DOHH2 (cell line): ENCODE data around the gene CD52.

Experiments used
- H3F3A ChIP-seq: fragments of 200-600 bp; sonication (generic), shearing (Covaris generic); 2 replicates; pipeline ENCODE4 v1.6.0; 2016; ENCODE audit warnings: antibody characterized with exemption, mild to moderate bottlenecking; ENCODE audit not compliant: control insufficient read depth, insufficient read depth
- H3K27ac ChIP-seq: fragments of 200-600 bp; sonication (generic); 2 replicates; pipeline ENCODE4 v1.5.1; 2014; ENCODE audit warnings: low read depth, mild to moderate bottlenecking, low read length, moderate library complexity
- H3K27me3 ChIP-seq: fragments of 200-600 bp; sonication (generic); 2 replicates; pipeline ENCODE4 v1.6.1; 2014; ENCODE audit warnings: mild to moderate bottlenecking, low read length, mixed read lengths; ENCODE audit not compliant: control insufficient read depth
- H3K36me3 ChIP-seq: fragments of 200-600 bp; sonication (generic); 2 replicates; pipeline ENCODE4 v1.6.1; 2014; ENCODE audit warnings: mild to moderate bottlenecking, low read length, moderate library complexity, mixed read lengths; ENCODE audit not compliant: control insufficient read depth
- H3K4me1 ChIP-seq: fragments of 200-600 bp; sonication (generic); 2 replicates; pipeline ENCODE4 v1.6.1; 2014; ENCODE audit warnings: mild to moderate bottlenecking, low read length, mixed read lengths; ENCODE audit not compliant: control insufficient read depth
- H3K4me2 ChIP-seq: fragments of 200-600 bp; sonication (generic); 2 replicates; pipeline ENCODE4 v1.6.0; 2014; ENCODE audit warnings: mild to moderate bottlenecking, low read length, moderate library complexity
- H3K4me3 ChIP-seq: fragments of 200-600 bp; sonication (generic); 2 replicates; pipeline ENCODE4 v1.5.1; 2014; ENCODE audit warnings: mild to moderate bottlenecking, low read length, mixed read lengths
- H3K79me2 ChIP-seq: fragments of 200-600 bp; sonication (generic); 2 replicates; pipeline ENCODE4 v1.6.1; 2014; ENCODE audit warnings: mild to moderate bottlenecking, low read length, mixed read lengths; ENCODE audit not compliant: control insufficient read depth
- H3K9me2 ChIP-seq: fragments of 200-600 bp; sonication (generic); replicated peaks from 2 replicates; pipeline ENCODE4 v1.6.1; 2014; ENCODE audit warnings: mild to moderate bottlenecking, low read length, mixed read lengths; ENCODE audit not compliant: control insufficient read depth
- H3K9me3 ChIP-seq: fragments of 200-600 bp; sonication (generic); 2 replicates; pipeline ENCODE4 v1.6.1; 2014; ENCODE audit warnings: antibody characterized with exemption, low read length, mixed read lengths; ENCODE audit not compliant: control insufficient read depth, insufficient read depth
- H4K20me1 ChIP-seq: fragments of 200-600 bp; sonication (generic); 2 replicates; pipeline ENCODE4 v1.6.0; 2014; ENCODE audit warnings: low read depth, mild to moderate bottlenecking, antibody characterized with exemption, low read length, moderate library complexity; ENCODE audit not compliant: control insufficient read depth, insufficient read depth
- CTCF ChIP-seq: fragments of 200-600 bp; sonication (generic); IDR thresholded peaks from one replicate; pipeline ENCODE4 v1.5.1; 2014; ENCODE audit warnings: antibody characterized with exemption, mild to moderate bottlenecking, low read depth, low read length; ENCODE audit not compliant: poor library complexity, severe bottlenecking
- EZH2phosphoT487 ChIP-seq: fragments of 200-600 bp; sonication (generic); IDR thresholded peaks from 2 replicates; pipeline ENCODE4 v1.6.1; 2017; ENCODE audit warnings: borderline replicate concordance, mild to moderate bottlenecking, antibody characterized with exemption, low read length, moderate library complexity, mixed read lengths

Gene CD52

GRCh38 chr1:26362331-26362730 lies 44.6 kb downstream of the CD52 start:
- Histone ChIP-seq H3K4me2 (no peak overlapping the region), H3K9me3 (no peaks in the 10 kb centered on the region), H3K79me2 (no peaks in the 10 kb centered on the region), H3K27ac (no peak overlapping the region), H3K27me3 (peaks cover 59% of the 10 kb centered on the region), H4K20me1 (no peaks in the 10 kb centered on the region), H3K36me3 (no peaks in the 10 kb centered on the region), H3K9me2 (no peaks in the 10 kb centered on the region), H3K4me1 (peaks cover 4% of the 10 kb centered on the region; the same call in 1 of the 2 replicates), H3F3A (no peaks in the 10 kb centered on the region), H3K4me3 (no peak overlapping the region)
- TF ChIP-seq EZH2phosphoT487, result no peak
- no peak for TF ChIP-seq CTCF

- H3K36me3 ChIP-seq, result no peaks in the 10 kb centered on the region
- H3K27ac ChIP-seq, result no peak overlapping the region
- no peaks in the 10 kb centered on the region for H3K9me2 ChIP-seq
- TF ChIP-seq CTCF, result peak; percentile 98
- TF ChIP-seq EZH2phosphoT487, result no peak
- H4K20me1 ChIP-seq, result no peaks in the 10 kb centered on the region
- no peak overlapping the region for H3K4me2 ChIP-seq
- no peak overlapping the region for H3K4me3 ChIP-seq
- H3K4me1 ChIP-seq, result peaks cover 4% of the 10 kb centered on the region; the same call in 1 of the 2 replicates
- H3K27me3 ChIP-seq, result peaks cover 56% of the 10 kb centered on the region
- H3K9me3 ChIP-seq, result no peaks in the 10 kb centered on the region
- no peaks in the 10 kb centered on the region for H3F3A ChIP-seq
- H3K79me2 ChIP-seq, result no peaks in the 10 kb centered on the region
Measured at GRCh38 chr1:26363549-26364448, 46.0 kb downstream of the CD52 start.

- Histone ChIP-seq H3K4me2 (no peak overlapping the region), H3K27me3 (peaks cover 47% of the 10 kb centered on the region), H4K20me1 (no peaks in the 10 kb centered on the region), H3F3A (no peaks in the 10 kb centered on the region), H3K9me3 (no peaks in the 10 kb centered on the region), H3K9me2 (no peaks in the 10 kb centered on the region), H3K4me3 (no peak overlapping the region), H3K27ac (no peak overlapping the region), H3K36me3 (no peaks in the 10 kb centered on the region), H3K4me1 (peaks cover 4% of the 10 kb centered on the region; the same call in 1 of the 2 replicates), H3K79me2 (no peaks in the 10 kb centered on the region)
- TF ChIP-seq CTCF (no peak), EZH2phosphoT487 (no peak)
Measured at GRCh38 chr1:26364956-26365355, 47.2 kb downstream of the CD52 start.
